Renal cortical epithelial cell (primary cell): ENCODE data around the gene BRD9. TPM values are rescaled to one million over a fixed set of nuclear protein-coding genes. Genes with fewer than 3 reads are reported as not detected.
"Not testable (repeated sequence)": the region's sequence is repeated elsewhere in the genome, so short reads cannot be mapped to it uniquely, and the experiment has no call there.

Experiments
- DNase-seq: peaks from one replicate; pipeline ENCODE4 v3.0.0-alpha.2; 2011; ENCODE audit warnings: low read depth
- total RNA-seq: library from RNA; depleted of rRNA; stranded (reverse); fragments of >200 nt; gene quantifications from 2 replicates; pipeline ENCODE4 v1.2.3, GENCODE V29; 2014

BRD9 gene
- total RNA-seq, 1 donor from 2014 or later = 45.4 TPM

- DNase-seq = no peak
Observed at GRCh38 chr5:858726-859125, 33.9 kb downstream of the BRD9 start.

- no peak for DNase-seq
Observed at GRCh38 chr5:856531-857425, 35.8 kb downstream of the BRD9 start.

- no peak for DNase-seq
Observed at GRCh38 chr5:855771-856530, 36.6 kb downstream of the BRD9 start.

- no peak for DNase-seq
Observed at GRCh38 chr5:854966-855743, 37.4 kb downstream of the BRD9 start.

- DNase-seq = no peak
Observed at GRCh38 chr5:854217-854616, 38.4 kb downstream of the BRD9 start.

- DNase-seq = not testable (repeated sequence)
Observed at GRCh38 chr5:853416-854090, 39.0 kb downstream of the BRD9 start.

GRCh38 chr5:852431-853401 lies 39.9 kb downstream of the BRD9 start:
- DNase-seq = no peak

GRCh38 chr5:852018-852417 lies 40.6 kb downstream of the BRD9 start:
- no peak for DNase-seq

GRCh38 chr5:851553-851952 lies 41.0 kb downstream of the BRD9 start:
- DNase-seq = no peak

GRCh38 chr5:851076-851475 lies 41.5 kb downstream of the BRD9 start:
- DNase-seq = no peak

- DNase-seq = no peak
Observed at GRCh38 chr5:850511-851006, 42.0 kb downstream of the BRD9 start, which contains the start of gene ZDHHC11. ZDHHC11 (minus strand) TSS chr5:850986; CDS start chr5:850602, 384 bp downstream.

- no peak for DNase-seq
Observed at GRCh38 chr5:849651-850301, 42.8 kb downstream of the BRD9 start.

- no peak for DNase-seq
Observed at GRCh38 chr5:848671-849111, 43.9 kb downstream of the BRD9 start.

- DNase-seq = not testable (repeated sequence)
Observed at GRCh38 chr5:847736-848135, 44.9 kb downstream of the BRD9 start.

GRCh38 chr5:847212-847611 lies 45.4 kb downstream of the BRD9 start:
- DNase-seq = not testable (repeated sequence)

GRCh38 chr5:846602-847091 lies 46.0 kb downstream of the BRD9 start:
- not testable (repeated sequence) for DNase-seq

GRCh38 chr5:845676-846601 lies 46.7 kb downstream of the BRD9 start:
- not testable (repeated sequence) for DNase-seq
